OCI-LY1 (cell line): ENCODE results near the gene MYL3.

Source experiments
- H2AFZ ChIP-seq: fragments of 200-600 bp; sonication (generic), shearing (Covaris generic); 2 replicates; pipeline ENCODE4 v1.6.0; 2014; ENCODE audit warnings: antibody characterized with exemption, mild to moderate bottlenecking, low read length
- H3F3A ChIP-seq: fragments of 200-600 bp; sonication (generic), shearing (Covaris generic); 2 replicates; pipeline ENCODE4 v1.6.0; 2014; ENCODE audit warnings: mild to moderate bottlenecking, antibody characterized with exemption, low read length, moderate library complexity; ENCODE audit not compliant: insufficient read depth
- H3K27ac ChIP-seq: fragments of 200-600 bp; sonication (generic); 2 replicates; pipeline ENCODE4 v1.5.1; 2014; ENCODE audit warnings: low read length, mixed run types, mild to moderate bottlenecking, low read depth; ENCODE audit not compliant: poor library complexity, severe bottlenecking
- H3K27me3 ChIP-seq: fragments of 200-600 bp; sonication (generic); 2 replicates; pipeline ENCODE4 v1.6.0; 2014; ENCODE audit warnings: antibody characterized with exemption, mild to moderate bottlenecking, low read length, moderate library complexity; ENCODE audit not compliant: insufficient read depth
- H3K36me3 ChIP-seq: fragments of 200-600 bp; sonication (generic); 2 replicates; pipeline ENCODE4 v1.6.1; 2014; ENCODE audit warnings: mild to moderate bottlenecking, antibody characterized with exemption, low read length, moderate library complexity, mixed read lengths; ENCODE audit not compliant: insufficient read depth
- H3K4me1 ChIP-seq: fragments of 200-600 bp; sonication (generic); 2 replicates; pipeline ENCODE4 v1.5.1; 2014; ENCODE audit warnings: mild to moderate bottlenecking, low read length, moderate library complexity; ENCODE audit not compliant: insufficient read depth, severe bottlenecking
- H3K4me2 ChIP-seq: fragments of 200-600 bp; sonication (generic), shearing (Covaris generic); 2 replicates; pipeline ENCODE4 v1.6.1; 2014; ENCODE audit warnings: low read length
- H3K4me3 ChIP-seq: fragments of 200-600 bp; sonication (generic); 2 replicates; pipeline ENCODE4 v1.5.1; 2014; ENCODE audit warnings: low read length, low read depth, mild to moderate bottlenecking, mixed read lengths; ENCODE audit not compliant: poor library complexity, severe bottlenecking
- H3K79me2 ChIP-seq: fragments of 200-600 bp; shearing (Covaris generic); 2 replicates; pipeline ENCODE4 v1.6.1; 2016; ENCODE audit warnings: mixed run types, low read length, mixed read lengths; ENCODE audit not compliant: insufficient read depth
- H3K9ac ChIP-seq: fragments of 200-600 bp; sonication (generic), shearing (Covaris generic); 2 replicates; pipeline ENCODE4 v1.6.1; 2014; ENCODE audit warnings: mild to moderate bottlenecking, low read length, mixed read lengths
- H3K9me2 ChIP-seq: fragments of 200-600 bp; sonication (generic), shearing (Covaris generic); 2 replicates; pipeline ENCODE4 v1.6.1; 2014; ENCODE audit warnings: low read depth, mild to moderate bottlenecking, low read length, mixed read lengths
- H3K9me3 ChIP-seq: fragments of 200-600 bp; shearing (Covaris generic); 2 replicates; pipeline ENCODE4 v1.6.1; 2014; ENCODE audit warnings: low read length, mixed read lengths
- H4K20me1 ChIP-seq: fragments of 200-600 bp; sonication (generic), shearing (Covaris generic); 2 replicates; pipeline ENCODE4 v1.6.0; 2016; ENCODE audit warnings: mild to moderate bottlenecking, low read length; ENCODE audit not compliant: insufficient read depth
- CTCF ChIP-seq: fragments of 200-600 bp; sonication (generic), shearing (Covaris generic); IDR thresholded peaks from 2 replicates; pipeline ENCODE4 v1.5.1; 2017; ENCODE audit warnings: mild to moderate bottlenecking, antibody characterized with exemption, low read length, moderate library complexity, mixed read lengths
- EZH2 ChIP-seq: fragments of 200-600 bp; sonication (generic), shearing (Covaris generic); IDR thresholded peaks from 2 replicates; pipeline ENCODE4 v1.8.0; 2017; ENCODE audit warnings: borderline replicate concordance, mixed run types, mild to moderate bottlenecking, antibody characterized with exemption, low read length, moderate library complexity, mixed read lengths

MYL3 gene

GRCh38 chr3:46866032-46866595 is 2.9 kb upstream of the MYL3 start:
- Histone ChIP-seq H3K9me3 (no peaks in the 10 kb centered on the region), H3K27me3 (no peaks in the 10 kb centered on the region), H3K4me1 (no peaks in the 10 kb centered on the region), H3K4me2 (no peak overlapping the region), H3K27ac (no peak overlapping the region), H3K79me2 (no peaks in the 10 kb centered on the region), H3K9me2 (no peaks in the 10 kb centered on the region), H3K36me3 (no peaks in the 10 kb centered on the region), H2AFZ (no peak overlapping the region), H3F3A (no peaks in the 10 kb centered on the region), H4K20me1 (no peaks in the 10 kb centered on the region), H3K9ac (no peak overlapping the region), H3K4me3 (no peak overlapping the region)
- TF ChIP-seq CTCF (no peak), EZH2 (no peak)

GRCh38 chr3:46865546-46865945 is 2.3 kb upstream of the MYL3 start:
- no peak overlapping the region for H3K4me3 ChIP-seq
- H4K20me1 ChIP-seq: no peaks in the 10 kb centered on the region
- H3K36me3 ChIP-seq: no peaks in the 10 kb centered on the region
- no peaks in the 10 kb centered on the region for H3K27me3 ChIP-seq
- H3K9me2 ChIP-seq: no peaks in the 10 kb centered on the region
- no peak overlapping the region for H3K9ac ChIP-seq
- H3K9me3 ChIP-seq: no peaks in the 10 kb centered on the region
- TF ChIP-seq CTCF (no peak), EZH2 (no peak)
- no peaks in the 10 kb centered on the region for H3K79me2 ChIP-seq
- no peak overlapping the region for H3K4me2 ChIP-seq
- no peaks in the 10 kb centered on the region for H3K4me1 ChIP-seq
- H2AFZ ChIP-seq: no peak overlapping the region
- no peaks in the 10 kb centered on the region for H3F3A ChIP-seq
- no peak overlapping the region for H3K27ac ChIP-seq

GRCh38 chr3:46865031-46865507 is 1.8 kb upstream of the MYL3 start:
- H2AFZ ChIP-seq: no peak overlapping the region
- no peak overlapping the region for H3K27ac ChIP-seq
- H3K79me2 ChIP-seq: no peaks in the 10 kb centered on the region
- no peak overlapping the region for H3K4me3 ChIP-seq
- no peak overlapping the region for H3K9ac ChIP-seq
- no peaks in the 10 kb centered on the region for H4K20me1 ChIP-seq
- H3K4me2 ChIP-seq: no peak overlapping the region
- no peaks in the 10 kb centered on the region for H3K9me2 ChIP-seq
- no peaks in the 10 kb centered on the region for H3F3A ChIP-seq
- no peaks in the 10 kb centered on the region for H3K4me1 ChIP-seq
- TF ChIP-seq CTCF (no peak), EZH2 (no peak)
- H3K9me3 ChIP-seq: no peaks in the 10 kb centered on the region
- no peaks in the 10 kb centered on the region for H3K27me3 ChIP-seq
- H3K36me3 ChIP-seq: no peaks in the 10 kb centered on the region
